ENCODE measurements around the gene DDR1.
"Not testable (repeated sequence)": the region's sequence is repeated elsewhere in the genome, so short reads cannot be mapped to it uniquely, and the experiment has no call there.

Gene DDR1

GRCh38 chr6:30922447-30922852, 38.1 kb downstream of the DDR1 start:
- no peak for DNase-seq

DNA sequence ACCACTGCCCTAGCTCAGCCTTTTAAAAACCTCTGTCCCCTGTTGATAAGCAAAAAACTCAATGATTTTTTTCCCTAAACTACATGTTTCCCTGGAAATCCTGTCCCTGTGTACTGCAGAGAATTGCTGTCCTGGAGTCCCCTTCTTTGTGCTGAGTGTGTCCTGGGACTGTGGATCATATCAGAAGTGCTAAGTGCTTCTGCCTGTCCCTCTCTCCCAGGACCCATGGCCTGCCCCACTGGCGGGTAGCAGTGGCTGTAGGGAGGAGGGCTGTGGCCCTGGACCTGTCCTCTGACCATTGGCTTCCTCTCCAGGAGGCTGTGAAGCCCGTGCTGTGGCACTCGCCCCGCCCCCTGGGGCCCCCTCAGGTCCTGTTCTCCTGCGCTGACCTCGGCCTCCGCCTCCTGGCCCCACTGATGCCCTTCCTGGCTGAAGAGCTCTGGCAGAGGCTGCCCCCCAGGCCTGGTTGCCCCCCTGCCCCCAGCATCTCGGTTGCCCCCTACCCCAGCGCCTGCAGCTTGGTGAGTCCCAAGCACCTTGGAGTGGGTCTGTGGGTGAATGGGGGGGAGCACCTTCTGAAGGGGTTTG, 39.8 kb downstream of the DDR1 start:
- not testable (repeated sequence) for DNase-seq

DNA sequence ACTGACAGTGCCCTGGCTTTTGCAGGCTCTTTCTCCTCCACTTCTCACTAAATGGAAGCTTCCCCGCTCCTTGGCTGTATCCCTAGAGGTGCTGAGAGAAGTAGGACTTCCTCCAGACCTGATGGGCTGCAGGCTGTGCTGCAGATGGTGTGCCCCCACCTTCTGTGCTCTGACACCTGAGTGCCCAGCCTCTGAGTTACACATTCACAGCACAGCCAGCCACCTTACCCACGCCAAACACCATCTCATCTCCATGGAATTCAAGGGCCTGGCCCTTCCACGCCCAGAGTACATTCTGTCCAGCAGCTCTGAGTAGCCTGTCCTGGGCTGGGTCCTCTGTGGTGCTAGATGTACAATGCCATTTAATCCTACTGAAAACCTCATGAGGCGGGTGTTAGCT, 42.3 kb downstream of the DDR1 start:
- no peak for DNase-seq

DNA sequence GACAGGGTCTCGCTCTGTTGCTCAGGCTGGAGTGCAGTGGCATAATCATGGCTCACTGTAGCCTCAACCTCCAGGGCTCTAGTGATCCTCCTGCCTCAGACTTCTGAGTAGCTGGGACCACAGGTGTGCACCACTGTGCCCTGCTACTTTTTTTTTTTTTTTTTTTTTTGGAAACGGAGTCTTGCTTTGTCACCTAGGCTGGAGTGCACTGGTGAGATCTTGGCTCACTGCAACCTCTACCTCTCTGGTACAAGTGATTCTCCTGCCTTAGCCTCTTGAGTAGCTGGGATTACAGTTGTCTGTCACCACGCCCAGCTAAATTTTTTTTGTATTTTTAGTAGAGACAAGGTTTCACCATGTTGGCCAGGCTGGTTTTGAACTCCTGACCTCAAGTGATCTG, 42.8 kb downstream of the DDR1 start:
- DNase-seq: not testable (repeated sequence)

- DNase-seq: no peak
These were observed 44.4 kb downstream of the DDR1 start for GRCh38 chr6:30928677-30929076.

- no peak for DNase-seq
These were observed 46.2 kb downstream of the DDR1 start for GRCh38 chr6:30930506-30930905.

DNA sequence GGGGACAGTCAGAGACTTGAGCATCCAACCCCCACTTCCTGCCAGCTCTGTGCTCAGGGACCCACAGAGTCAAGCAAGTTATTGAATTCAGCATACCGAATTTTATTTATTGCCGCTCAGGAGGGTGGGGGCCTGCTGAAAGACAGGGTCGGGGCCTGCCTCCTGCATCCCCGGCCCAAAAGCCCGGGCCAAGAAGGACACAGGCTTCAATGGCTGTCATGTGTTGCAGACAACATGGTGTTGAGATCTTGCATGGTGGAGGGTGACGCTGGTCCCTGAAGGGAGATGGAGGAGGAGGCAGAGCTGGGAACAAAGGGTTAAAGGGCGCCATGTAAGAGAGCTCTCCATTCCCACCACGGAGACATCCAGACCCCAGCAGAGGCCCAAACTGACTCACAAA, 47.0 kb downstream of the DDR1 start:
- DNase-seq: no peak

GRCh38 chr6:30931969-30932645, 47.8 kb downstream of the DDR1 start, which contains the start of gene SFTA2:
Gene SFTA2 (minus strand): TSS chr6:30932170. CDS start chr6:30932096, 74 bp downstream.
- no peak for DNase-seq

DNA sequence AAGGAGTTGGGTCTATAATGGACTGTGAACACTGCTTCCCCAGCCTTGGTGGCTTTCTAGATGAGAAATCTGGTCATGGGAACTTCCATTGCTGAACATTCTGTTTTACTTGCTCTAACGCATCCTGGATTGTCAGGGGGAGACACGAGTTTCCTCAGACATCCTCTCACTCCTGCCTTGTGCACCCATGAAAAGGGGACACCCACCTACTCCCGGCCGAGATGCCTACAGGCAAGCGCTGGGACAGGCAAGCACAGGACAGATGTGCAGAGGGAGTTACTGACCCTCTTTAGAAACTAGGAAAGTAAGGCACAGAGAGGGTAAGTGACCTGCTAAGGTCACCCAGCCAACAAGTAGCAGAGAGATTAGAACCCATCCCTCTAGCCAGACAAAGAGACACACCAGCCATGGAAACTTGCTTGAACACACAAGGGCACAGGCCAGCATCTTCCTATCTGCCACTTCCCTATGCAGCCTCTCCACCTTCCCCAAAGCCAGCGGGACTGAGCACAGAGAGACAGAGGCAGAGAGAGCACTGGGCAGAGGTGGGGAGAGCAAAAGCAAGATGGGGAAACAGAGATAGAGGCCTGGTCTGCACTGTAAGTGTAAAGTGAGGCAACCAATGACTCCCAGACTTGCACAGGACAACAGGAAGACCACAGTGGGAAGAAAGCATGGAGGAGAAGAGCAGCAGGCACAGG, 48.5 kb downstream of the DDR1 start:
- DNase-seq: no peak

DNA sequence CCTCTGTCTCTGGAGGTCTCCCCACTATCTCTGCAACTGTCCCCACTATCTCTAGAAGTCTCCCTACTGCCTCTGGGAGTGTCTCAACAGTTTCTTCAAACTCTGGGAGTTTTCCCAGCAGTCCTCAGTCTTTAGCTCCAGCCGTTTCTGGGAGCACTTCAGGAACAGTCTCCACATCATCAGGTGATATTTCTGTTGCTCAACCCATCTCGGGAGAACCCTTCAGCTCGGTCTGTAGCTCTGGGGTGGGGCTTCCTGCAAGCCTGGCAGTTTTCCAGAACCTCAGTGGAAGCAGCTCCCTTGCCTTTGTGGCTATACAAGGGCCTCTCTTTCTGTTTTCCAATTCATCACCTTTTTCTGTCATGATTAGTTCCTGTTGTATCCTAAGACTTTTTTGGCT, 50.7 kb downstream of the DDR1 start:
- no peak for DNase-seq

DNA sequence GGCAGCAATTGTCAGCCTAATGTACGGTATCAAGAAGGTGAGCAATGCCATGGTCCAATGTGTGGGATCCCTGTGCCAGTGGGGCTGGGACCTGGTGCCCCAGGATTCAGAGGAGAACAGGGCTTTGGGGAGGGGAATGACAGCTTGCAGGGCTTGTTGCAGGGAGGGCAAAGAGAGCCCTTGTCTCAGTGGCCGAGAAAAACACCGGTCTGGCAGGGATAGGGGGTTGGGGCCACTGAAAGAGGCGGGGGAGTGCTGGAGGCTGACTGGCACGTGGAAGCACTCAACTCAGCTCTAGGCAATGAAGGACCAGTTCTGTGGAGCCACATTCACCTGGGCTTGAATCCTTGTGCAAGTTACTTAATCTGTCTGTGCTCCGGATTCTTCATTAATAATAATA, 52.9 kb downstream of the DDR1 start:
- no peak for DNase-seq

DNA sequence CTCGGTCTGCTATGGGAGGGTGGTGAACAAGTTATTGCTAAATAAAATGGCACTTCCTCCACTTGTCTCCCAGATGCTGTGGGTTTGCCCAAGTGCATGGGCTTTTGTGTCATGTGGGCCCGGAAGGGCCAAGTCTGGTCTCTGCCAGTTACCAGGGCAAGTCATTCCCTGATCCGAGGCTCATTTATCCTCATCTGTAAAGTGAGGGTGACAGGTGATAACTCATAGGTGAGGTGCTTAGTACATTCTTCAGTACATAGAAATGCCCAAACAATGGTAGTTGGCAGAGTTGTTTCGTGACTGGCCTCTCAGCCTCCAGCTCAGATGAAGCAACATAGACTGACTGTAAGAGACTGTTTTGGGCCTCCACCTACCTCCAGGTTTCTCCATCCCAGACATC, 54.4 kb downstream of the DDR1 start:
- DNase-seq: no peak

DNA sequence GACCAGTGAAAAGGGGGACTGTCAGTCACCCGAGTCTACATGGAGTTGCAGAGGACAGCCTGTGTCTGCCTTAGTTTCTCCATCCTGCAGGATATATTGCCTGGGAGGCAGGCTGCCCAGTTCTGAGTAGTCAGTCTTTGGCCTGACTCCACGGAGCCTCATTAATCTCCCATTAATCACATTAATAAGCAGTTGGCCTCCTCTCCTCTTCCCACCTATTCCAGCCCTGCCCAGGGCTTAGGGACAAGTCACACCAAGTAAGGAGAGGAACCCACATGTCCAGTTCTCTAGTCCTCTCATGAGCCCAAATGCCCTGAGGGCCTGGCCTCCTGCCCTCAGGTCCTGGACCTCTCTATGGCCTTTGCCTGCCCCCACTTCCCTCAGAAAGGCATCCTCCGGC, 55.2 kb downstream of the DDR1 start:
- DNase-seq: no peak

DNA sequence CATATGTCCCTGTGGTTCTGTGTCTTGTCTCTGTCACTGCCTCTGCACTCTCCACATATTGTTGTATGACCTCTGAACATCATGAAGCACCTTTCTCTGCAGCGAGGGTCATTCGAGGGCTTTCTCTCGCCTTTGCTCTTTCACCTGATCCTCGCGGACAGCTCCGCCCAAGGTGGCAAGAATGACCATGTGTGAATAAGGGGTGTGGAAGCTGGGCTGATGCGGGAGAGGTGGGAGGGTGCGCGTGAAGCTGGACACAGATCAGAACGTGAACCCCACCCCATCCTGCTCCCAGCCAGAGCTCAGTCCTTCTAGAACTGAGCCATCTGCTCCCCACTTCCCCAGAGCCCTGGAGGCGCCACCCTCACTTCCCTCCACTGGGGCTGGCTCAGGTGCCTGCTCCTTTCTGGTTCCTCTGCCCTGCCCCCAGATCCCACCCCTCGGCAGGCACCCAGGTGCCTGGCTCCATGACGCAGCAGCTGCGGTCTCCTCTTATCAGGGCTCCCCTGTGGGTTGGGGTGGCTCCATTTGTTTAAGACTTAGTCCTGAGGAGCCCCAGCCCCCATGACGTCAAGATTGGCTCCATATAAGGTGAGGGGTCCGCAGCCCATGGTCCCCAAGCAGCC, 56.2 kb downstream of the DDR1 start, which contains the start of gene MUCL3:
MUCL3 (plus strand) TSS at position 613 of the 626 bp plus-strand sequence. CDS start 27 bp downstream, outside the sequence.
- no peak for DNase-seq

DNA sequence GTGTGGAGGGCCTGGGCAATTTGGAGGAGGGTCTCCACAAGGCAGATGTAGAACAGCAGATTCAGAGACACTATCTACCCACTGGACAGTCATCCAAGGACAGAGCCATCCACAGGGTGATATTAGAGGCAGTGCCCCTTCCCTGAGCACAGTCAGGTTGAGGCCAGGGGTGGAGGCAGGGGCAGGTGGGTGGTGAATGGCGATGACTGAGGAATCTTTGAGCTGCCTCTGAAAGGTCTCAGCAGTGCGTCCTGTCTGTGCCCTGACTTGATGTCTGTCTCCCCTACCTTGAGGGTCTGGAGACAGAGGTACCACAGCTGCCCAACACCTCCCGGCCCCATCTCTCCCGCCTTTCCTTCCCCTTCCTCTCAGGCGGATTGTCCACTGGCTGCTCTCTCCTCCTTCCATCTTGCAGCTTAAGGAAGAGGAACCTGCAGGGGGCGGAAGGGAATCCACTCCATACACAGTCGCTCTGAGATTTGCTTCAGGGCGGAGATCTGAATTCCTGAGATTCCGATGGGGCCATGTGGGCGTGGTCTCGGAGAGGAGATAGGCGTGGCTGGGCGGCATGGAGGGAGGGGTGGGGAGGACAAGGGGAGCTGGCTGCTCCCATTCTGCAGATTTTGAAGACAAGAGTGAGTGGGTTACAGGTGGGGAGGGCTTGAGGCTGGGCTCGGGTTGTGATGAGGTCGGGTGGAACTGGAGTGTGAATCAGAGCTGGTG, 58.2 kb downstream of the DDR1 start:
- DNase-seq: no peak

DNA sequence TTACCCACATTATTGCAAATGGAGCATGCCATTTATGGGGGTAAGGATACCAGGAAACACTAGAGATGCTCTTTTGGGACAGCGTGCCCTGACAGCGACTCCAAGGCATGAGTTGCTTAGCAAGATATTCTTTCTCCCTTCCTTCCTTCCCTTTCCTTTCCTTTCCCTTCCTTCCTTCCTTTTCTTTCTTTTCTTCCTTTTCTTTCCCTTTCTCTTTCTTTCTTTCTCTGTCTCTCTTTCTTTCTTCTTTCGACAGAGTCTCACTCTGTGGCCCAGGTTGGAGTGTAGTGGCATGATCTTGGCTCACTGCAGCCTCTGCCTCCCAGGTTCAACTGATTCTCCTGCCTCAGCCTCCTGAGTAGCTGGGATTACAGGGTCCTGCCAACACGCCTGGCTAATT, 59.7 kb downstream of the DDR1 start:
- no peak for DNase-seq

GRCh38 chr6:30945281-30945680, 61.0 kb downstream of the DDR1 start:
- no peak for DNase-seq

GRCh38 chr6:30947231-30947630, 62.9 kb downstream of the DDR1 start:
- no peak for DNase-seq

GRCh38 chr6:30948811-30949210, 64.5 kb downstream of the DDR1 start:
- DNase-seq: no peak

Data from activated CD4-positive, alpha-beta T cell treated with anti-CD3 and anti-CD28 coated beads, Interleukin-2, amount 50 U/mL, for 1 hour (primary cell).